Right renal cortex interstitium (tissue), 3 donors: ENCODE data around the gene CLSTN3. TPM values are rescaled to one million over a fixed set of nuclear protein-coding genes. Genes with fewer than 3 reads are reported as not detected.

Experiments
- DNase-seq, 3 donors: peaks; one replicate each; pipeline ENCODE4 v3.0.0-alpha.2; 2013; ENCODE audit warnings: low read depth in 3 of 3, low spot score in 2 of 3
- polyA plus RNA-seq, 3 donors: library from polyadenylated mRNA; unstranded; fragments of 120-200 nt; gene quantifications; one replicate each; pipeline ENCODE4 v1.2.1, GENCODE V29; 2013; ENCODE audit not compliant: insufficient read length in 3 of 3

Gene CLSTN3
- polyA plus RNA-seq, 3 donors, result 90.0 to 105 (median 95.6) TPM

DNA sequence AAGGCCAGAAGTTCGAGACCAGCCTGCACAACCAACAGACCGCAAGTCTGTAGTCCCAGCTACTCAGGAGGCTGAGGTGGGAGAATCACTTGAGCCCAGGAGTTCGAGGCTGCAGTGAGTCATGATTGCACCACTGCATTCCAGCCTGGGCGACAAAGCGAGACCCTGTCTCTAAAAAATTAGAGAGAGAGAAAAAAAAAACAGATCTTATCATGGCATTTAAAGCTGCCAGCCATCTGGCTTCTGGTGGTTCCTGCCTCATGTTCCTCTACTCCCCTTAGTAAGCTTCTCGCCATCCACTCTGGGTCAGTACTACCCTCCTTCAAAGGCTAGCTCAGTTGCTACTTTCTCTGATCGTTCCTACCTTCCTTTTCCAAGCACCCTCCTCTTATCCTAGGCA, 16.1 kb downstream of the CLSTN3 start:
- no peak for DNase-seq

DNA sequence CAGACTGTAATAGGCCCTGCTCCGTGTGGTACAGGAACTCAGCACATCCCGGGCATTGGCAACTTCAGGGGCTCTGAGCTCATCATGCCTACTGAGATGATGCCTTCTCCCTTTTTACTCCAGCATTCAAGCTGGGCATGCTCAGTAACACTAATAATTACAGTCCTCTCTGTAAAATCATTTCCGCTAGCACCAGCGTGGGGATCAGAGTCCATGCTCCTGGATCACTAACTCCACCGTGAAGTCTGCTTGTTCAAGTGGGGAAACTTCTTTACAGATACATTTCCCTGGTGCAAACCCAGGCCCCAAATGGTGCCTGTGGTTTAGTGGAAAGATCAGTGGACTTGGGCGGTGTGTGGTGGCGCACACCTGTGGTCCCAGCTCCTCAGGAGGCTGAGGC, 16.7 kb downstream of the CLSTN3 start:
- DNase-seq, result no peak

DNA sequence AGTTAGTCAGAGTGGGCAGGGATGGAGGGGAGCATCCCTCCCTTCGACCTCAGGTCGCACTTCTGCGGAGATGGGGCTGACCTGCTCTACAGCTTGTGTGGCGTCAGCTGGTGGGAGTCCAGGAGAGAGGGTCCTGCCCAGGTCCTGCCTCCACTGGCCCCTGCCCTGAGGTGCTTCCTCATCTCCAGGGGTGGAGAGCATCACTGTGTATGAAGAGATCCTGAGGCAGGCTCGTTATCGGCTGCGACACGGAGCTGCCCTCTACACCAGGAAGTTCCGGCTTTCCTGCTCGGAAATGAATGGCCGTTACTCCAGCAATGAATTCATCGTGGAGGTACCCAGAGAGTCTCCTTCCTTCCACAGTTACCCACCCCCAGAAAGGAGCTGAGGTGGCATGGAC, 20.2 kb downstream of the CLSTN3 start:
- DNase-seq, result no peak

DNA sequence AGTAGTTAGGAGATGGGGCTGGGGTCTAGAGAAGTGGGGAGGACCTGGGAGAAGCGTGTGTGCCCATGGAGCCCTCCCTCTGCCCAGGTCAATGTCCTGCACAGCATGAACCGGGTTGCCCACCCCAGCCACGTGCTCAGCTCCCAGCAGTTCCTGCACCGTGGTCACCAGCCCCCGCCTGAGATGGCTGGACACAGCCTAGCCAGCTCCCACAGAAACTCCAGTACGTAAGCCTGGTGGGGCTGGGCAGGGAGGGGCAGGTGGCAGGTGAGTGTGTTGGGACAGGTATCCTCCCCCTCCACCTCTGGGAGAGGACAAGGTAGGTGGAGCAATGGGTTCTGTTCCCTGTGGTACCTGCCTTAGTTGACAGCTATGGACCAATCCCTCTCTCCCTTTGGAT, 20.7 kb downstream of the CLSTN3 start:
- no peak for DNase-seq

DNA sequence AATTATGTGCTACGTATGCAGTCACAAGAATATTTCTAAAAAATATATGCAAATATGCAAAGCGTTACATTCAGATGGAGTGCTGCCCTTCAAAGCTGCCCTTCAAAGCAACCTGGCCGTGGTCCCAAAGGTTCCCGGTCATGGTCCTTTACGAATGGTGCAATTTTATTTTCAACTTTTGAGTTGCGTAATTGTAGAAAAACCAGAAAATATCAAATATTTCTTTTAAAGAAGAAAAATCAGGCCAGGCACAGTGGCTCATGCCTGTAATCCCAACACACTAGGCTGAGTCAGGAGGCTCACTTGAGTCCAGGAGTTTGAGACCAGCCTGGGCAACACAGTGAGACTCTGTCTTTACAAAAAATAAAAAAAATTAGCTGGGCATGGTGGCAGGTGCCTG, 21.4 kb downstream of the CLSTN3 start:
- DNase-seq, result no peak

DNA sequence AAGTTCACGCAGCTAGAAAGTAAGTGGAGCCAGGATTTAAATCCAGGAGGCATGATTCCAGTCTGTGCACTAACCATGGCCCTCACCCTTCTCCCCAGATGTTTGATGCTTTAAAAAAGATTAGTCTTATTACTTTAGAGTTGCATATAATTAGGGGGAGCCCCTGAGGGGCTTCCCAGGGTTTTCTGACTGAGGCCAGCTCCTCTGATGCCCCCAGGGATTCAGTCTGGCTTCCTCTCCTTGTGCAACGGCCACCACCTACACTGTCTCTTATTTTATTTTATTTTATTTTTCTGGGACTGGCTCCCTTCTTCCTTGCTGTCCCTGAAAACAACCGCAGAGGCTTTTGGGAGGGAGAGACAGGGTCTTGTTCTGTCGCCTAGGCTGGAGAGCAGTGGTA, 22.6 kb downstream of the CLSTN3 start:
- no peak for DNase-seq

DNA sequence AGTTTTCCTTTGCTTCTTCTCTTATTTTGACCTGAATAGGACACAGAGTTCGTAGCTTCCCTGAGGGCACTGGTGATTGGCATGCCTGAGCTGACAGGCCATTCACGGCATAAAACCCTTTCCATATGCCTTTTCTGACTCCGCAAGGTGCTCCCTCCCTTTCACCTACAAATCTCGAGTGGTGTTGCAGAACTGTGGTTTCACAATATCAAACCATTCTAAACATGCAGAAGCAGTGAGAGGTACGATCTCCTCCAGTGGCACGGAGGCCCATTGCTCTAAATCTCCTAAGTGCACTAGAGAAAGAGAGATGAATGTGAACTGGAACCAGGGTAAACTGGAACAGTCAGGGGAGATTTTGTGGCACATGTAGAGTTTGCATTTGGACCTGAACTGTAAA, 23.9 kb downstream of the CLSTN3 start:
- no peak for DNase-seq

DNA sequence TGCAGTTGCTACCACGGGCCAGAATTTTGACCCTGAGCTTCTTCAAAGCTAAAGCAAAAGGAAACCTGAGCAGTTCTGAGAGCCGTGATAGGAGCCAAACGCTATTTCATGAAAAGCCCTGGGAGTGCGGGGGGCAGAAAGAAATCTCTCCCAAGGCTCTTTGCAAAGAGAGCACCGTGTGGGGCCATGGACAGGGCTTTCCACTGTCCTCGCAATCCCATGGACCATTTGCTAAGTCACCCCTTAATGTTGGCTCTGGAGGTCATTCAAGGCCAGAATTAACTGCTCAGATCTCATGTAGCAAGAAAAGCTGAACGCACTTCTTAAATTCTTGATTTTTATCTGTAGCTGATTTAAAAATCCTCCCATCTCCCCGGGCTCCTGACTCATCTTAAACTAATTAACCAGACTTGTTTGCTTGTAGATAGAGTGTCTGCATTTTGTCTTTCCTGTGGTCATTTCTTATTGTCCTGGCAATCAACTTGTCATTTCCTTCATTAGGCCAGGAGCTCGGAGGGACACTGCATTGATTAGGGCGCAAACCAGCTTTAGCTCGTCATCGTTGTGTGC, 24.8 kb downstream of the CLSTN3 start:
- DNase-seq, result no peak

DNA sequence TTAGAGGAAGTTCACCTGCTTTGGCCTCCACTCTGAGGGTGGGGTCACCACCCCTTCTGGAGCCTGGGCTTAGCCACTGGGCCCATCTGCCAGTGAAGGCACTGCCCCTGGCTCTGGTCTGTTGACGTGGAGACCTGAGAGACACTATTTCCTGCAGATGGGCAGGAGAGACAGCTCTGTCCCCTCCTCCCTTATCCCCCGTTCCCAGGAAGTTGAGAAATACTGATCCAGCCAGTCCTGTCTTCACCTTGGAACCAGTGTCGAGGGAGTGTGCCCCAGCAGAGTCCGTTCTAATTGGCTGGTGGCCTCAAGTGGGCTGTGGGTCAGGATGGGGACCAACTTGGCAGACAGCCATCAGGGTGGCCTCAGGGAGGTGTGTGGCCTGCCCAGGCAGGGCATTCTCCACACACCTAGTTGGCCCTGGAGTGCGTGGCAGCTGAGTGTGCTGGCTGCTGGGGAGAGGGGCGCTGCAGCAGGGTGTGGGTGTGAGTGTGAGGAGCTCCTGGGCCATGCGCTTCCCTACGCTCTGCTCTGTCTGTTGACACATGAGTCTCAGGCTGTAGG, 25.4 kb downstream of the CLSTN3 start:
- DNase-seq, result no peak

DNA sequence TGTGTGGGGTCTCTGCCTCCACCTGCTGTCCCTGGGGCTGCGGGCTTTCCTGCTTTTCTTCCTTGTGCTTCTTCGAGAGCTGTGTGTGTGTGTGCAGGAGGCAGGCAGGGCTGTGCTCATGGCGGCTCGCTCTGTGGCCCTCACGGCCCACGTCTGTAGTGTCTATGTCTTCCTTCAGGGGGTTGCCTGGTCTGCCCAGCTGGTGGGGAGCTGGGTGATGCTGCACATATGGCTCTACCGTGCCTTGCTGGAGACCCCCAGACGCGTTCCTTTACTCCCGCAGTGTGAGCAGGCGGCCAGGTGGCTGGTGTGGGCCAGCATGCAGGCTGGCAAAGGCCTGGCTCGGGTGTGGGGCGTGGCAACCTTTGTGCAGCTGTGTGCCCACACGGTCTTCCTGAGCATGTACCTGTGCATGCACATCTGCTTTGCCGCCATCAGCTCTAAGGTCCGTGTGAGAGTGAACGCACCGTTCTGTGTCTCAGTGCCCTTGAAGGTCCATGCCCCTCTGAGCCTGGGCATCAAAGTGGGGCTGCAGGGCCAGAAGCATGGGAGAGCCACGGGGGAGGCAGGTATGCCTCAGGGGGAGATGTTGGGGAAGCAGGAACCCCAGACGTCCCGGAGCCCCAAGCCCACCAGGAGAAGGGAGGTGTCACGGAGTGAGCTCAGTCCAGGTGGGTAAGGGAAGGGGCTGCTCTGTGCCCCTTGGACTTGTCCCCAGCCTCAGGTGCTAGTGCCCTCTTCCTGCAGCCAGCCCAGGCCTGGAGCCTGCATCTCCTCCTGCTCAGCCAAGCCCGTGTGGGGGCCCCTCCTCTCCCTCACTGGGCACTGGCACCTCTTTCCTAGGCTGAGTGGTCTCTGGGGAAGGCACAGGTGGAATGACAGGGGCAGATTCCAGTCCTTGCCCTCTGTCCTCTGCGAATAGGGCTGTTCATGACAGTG, 26.4 kb downstream of the CLSTN3 start:
- DNase-seq, result no peak

DNA sequence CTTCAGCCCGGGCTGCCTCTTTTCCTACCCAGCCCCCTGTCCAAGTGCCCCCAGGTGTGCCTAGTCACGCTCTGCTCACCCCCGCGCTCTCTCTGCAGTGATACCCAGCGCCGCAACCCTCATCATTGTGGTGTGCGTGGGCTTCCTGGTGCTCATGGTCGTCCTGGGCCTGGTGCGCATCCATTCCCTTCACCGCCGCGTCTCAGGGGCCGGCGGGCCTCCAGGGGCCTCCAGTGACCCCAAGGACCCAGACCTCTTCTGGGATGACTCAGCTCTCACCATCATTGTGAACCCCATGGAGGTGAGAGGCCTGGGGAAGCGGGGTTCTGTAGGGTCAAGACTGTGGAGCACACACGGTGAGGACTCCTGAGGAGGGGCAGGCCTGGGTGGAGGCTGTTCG, 27.2 kb downstream of the CLSTN3 start:
- no peak for DNase-seq

DNA sequence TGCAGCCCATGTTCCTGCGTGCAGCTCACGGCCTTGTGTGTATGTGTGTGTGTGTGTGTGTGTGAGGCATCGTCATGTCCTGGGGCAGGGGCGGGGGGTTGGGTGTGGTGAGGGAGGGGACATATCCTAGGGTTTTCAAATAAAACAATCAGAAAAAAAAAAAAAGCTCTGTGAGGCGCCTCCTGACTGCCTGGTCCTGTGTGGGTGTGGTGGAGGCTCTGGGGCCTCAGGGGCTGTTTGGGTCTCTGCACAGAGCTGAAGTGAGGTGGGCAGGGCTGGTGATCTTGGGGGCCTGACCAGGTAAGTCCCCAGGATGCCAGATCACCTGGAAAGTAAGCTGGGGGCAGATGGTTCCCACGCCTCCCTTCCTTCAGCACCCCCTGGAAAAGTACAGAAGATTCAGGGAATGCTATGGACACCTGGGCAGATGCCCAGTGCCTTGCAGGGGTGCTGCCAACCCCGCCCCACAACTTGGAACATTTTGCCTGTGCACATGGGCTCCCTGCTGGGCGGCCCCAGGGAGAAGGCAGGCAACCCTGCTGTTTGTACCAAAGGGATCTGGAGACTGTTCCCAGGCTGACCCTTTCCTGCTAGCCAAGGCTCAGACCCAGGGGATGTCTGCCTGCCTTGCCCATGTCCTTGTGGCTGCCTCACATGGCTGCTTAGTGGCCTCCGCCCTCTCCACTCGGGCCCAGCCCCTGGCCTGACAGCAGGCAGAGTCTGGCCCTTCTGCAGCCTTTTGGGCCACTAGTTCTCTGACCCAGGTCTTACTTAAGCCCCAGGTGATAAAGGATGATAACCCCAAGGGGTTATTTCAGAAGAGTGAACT, 28.8 kb downstream of the CLSTN3 start:
- DNase-seq, result no peak

DNA sequence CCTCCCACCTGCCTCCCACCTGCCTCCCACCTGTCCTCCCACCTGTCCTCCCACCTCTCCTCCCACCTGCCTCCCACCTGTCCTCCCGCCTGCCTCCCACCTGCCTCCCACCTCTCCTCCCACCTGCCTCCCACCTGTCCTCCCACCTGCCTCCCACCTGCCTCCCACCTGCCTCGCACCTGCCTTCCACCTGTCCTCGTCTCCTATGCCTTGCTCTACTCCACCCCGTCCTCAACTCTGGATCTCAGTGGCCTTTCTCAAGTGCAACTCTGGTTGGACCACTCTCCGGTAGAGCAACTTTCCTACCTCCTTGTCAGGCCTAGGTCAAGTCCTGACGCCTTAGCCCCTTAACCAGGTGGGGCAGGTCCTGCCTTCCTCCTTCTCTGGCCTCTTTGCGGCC, 30.0 kb downstream of the CLSTN3 start:
- DNase-seq, result no peak

DNA sequence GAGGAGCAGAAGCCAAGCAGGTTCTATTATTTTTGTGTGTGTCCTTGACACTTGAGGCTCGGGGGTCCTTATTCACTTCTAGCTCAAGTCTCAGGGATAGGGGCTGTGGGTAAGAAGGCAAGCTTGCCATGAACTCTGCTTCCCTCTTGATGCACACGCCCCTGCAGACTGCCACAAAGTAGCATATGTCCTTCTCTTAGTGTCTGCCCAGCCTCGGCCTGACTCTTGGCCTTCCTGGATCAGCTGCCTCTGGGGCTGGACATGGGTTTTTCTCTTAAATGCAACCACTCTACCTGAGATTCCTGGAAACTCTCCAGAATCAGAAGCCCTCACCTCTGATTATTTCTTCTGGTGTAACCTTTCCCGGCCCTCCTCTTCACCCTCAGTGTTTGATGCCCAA, 31.2 kb downstream of the CLSTN3 start:
- DNase-seq, result no peak

DNA sequence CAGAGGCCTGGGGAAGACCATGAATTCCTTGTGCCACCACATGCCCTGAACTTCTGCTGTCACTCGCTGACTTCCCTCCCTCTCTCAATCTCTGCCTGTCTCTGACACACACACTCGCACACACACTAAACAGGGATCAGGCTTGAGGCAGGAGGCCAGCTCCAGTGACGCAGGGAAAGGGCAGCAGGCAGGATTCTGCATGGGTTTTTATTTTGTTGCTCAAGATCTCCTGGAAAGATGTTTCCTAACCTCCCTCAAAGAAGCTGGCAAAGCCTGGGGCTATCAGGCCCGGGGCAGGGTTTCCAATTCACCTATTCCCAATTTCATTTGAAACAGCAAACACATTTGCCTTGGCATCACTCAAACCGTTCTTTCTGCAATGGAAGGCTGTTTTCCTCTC, 31.6 kb downstream of the CLSTN3 start:
- no peak for DNase-seq

DNA sequence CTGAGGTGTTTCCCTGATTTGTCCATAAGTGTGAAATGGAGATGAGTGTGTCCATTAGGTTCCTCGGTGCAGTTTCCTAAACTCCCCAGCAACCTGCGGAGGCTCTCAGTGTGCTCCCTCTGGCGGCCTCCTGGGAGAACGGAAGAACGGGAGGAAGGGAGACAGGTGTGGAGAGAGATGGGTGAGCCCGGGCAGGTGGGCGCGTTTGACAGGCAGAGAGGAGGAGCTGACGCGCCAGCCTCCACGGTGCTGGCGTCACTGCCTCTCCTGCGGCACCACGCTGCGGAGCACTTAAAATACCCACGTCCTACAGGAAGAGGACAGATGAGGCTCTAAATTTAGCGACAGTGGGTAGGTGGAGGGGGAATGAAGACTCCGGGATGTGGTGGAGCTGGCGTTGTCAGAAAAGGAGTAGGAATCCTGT, 32.5 kb downstream of the CLSTN3 start:
- DNase-seq, result no peak

DNA sequence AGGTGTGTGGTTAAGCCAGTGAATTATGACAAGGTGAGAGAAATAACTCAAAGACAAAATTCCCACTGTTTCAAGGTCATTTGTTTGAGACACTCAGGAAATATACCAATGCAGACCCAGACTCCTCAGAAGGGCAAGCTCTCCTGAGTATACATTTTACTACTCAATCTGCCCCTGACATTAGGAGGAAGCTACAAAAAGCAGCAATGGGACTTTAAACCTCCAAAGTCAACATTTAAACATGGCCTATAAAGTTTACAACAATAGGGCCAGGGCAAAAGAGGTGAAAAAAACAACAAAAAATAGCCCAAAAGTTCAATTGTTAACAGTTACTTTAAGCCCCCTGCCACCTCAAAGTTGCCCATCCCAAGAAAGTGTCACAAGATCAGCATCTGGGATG, 39.8 kb downstream of the CLSTN3 start:
- DNase-seq, result no peak

DNA sequence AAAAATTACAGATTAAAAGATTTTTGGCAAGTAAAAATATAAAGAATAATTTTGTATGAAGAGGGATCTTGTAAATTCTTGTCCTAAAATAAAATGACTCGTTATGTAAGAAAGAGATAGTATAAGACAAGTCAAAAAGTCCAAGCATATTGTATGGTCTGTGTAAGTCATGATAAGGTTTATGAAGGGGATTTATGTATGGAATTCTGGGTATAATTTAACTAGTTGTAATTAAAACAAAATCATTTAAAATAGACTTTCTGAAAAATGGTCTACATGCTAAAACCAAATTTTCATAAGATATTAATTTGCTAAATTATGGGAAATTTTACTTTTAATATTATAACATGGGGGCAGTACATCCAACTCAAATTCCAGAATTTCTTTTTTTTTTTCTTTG, 41.7 kb downstream of the CLSTN3 start:
- DNase-seq, result no peak

DNA sequence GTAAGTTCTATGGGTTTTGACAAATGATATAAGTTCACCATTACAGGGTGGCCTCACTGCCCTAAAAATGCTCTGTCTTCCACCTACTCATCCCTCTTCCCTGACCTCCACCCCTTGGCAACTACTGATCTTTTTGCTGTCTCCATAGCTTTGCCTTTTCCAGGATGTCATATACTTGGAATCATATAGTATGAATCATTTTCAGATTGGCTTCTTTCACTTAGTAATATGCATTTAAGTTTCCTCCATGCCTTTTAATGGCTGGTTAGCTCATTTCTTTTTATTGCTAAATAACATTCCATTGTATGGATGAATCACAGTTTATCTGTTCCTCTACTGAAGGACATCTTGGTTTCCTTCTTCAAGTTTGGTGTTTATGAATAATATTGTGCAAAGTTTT, 45.3 kb downstream of the CLSTN3 start:
- no peak for DNase-seq

DNA sequence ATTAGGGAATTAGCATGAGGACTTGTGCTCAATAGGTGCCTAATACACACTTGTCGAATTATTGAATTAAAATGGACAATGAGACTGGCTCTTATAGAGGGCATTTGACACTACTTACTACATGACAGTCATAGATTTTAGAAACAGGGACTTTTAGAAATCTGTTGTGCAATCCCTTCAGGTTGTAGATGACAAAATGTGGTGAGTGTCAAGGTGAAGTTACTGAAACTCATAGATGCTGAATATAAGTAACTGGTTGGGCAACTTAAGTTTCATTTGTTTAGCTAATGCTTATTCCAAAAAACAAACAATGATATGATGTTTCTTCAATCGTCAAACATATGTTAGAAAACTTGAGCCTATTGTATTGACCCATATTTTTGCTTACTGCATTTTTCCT, 46.4 kb downstream of the CLSTN3 start:
- no peak for DNase-seq

DNA sequence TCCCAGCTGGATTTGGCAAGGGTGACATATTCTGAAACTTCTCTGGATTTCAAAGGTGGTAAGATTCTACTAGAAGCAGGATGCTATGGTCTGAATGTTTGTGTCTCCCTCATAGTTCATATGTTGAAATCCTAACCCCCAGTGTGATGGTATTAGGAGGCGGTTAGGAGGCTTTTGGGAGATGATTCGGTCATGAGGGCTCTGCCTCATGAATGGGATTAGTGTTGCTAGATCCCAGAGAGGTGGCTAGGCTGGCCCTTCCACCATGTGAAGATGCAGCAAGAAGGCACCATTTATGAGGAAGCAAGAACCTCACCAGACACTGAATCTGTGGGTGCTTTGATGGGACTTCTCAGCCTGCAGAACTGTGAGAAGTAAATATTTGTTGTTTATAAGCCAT, 48.3 kb downstream of the CLSTN3 start:
- DNase-seq, result no peak
